Measurements from ENCODE around the gene AKAP10. TPM values are rescaled to one million over a fixed set of nuclear protein-coding genes. Genes with fewer than 3 reads are reported as not detected.
A peak's percentile ranks its signal among the peaks of the same experiment; 100 is the strongest.

Gene AKAP10
- total RNA-seq, 1 experiment from 2014 or later, result 39.9 TPM

GRCh38 chr17:20008242-20009051 is 30.8 kb upstream of the AKAP10 start:
- ChIA-PET CTCF (interaction anchor here (0.8 to 2.7 kb wide), 5 partner anchors 11 to 87 kb away, joined by 3 to 60 read pairs (median 3); no protein-coding TSS in a partner anchor), POLR2A (interaction anchor here (0.7 kb wide), 1 partner anchor 30 kb away, joined by 4 read pairs; no protein-coding TSS in a partner anchor)
- intact Hi-C loops (cut with micrococcal nuclease; ENCODE audit: unreplicated experiment), result loop anchor here (1.0 to 5.0 kb wide), 2 partner anchors 16 to 94 kb away; no protein-coding TSS in a partner anchor
- BruUV-seq (replicated peaks), result no TSS peak
- H3K36me3 ChIP-seq (ENCODE audit: control insufficient read depth, insufficient read depth, low read length), result no peaks in the 10 kb centered on the region
- peak in 1 of 2 experiments; percentile 48 for DNase-seq
- peaks cover 17% of the 10 kb centered on the region for H3K4me1 Mint-ChIP-seq (ENCODE audit: low read depth, unreplicated experiment)
- H3K36me3 Mint-ChIP-seq (ENCODE audit: insufficient read depth, unreplicated experiment), result no peaks in the 10 kb centered on the region
- peak overlapping the region; percentile 96 for H3K4me3 Mint-ChIP-seq (ENCODE audit: unreplicated experiment)
- H3K27me3 ChIP-seq (replicated peaks; ENCODE audit: control insufficient read depth, insufficient read depth, low read length), result peaks cover 2% of the 10 kb centered on the region
- H3K27ac Mint-ChIP-seq (ENCODE audit: unreplicated experiment), result no peak overlapping the region
- H3K9me3 Mint-ChIP-seq (ENCODE audit: unreplicated experiment), result no peaks in the 10 kb centered on the region
- peak overlapping the region; percentile 72 for H3K4me3 ChIP-seq (ENCODE audit: low read depth, low read length)
- TF ChIP-seq, protein P1, sequence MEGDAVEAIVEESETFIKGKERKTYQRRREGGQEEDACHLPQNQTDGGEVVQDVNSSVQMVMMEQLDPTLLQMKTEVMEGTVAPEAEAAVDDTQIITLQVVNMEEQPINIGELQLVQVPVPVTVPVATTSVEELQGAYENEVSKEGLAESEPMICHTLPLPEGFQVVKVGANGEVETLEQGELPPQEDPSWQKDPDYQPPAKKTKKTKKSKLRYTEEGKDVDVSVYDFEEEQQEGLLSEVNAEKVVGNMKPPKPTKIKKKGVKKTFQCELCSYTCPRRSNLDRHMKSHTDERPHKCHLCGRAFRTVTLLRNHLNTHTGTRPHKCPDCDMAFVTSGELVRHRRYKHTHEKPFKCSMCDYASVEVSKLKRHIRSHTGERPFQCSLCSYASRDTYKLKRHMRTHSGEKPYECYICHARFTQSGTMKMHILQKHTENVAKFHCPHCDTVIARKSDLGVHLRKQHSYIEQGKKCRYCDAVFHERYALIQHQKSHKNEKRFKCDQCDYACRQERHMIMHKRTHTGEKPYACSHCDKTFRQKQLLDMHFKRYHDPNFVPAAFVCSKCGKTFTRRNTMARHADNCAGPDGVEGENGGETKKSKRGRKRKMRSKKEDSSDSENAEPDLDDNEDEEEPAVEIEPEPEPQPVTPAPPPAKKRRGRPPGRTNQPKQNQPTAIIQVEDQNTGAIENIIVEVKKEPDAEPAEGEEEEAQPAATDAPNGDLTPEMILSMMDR (IDR thresholded peaks at IDR 0.05; ENCODE audit: insufficient read depth in 1 of 2, low read depth in 1 of 2, low read length in 1 of 2, severe bottlenecking in 1 of 2, unreplicated experiment in 1 of 2), result no peak
- H3K4me1 ChIP-seq, result no peaks in the 10 kb centered on the region; the same call in 1 of the 2 replicates
- peaks cover 34% of the 10 kb centered on the region for H3K27me3 Mint-ChIP-seq (ENCODE audit: insufficient read depth, unreplicated experiment)
- H3K9me3 ChIP-seq, result no peaks in the 10 kb centered on the region

- DNase-seq, result peak in 1 of 2 experiments; percentile 38
- Histone ChIP-seq H3K4me1 (peaks cover 4% of the 10 kb centered on the region; the same call in 1 of the 2 replicates), H3K36me3 (ENCODE audit: control insufficient read depth, insufficient read depth, low read length) (no peaks in the 10 kb centered on the region), H3K4me3 (ENCODE audit: low read depth, low read length) (no peak overlapping the region), H3K27me3 (replicated peaks; ENCODE audit: control insufficient read depth, insufficient read depth, low read length) (no peaks in the 10 kb centered on the region), H3K9me3 (no peaks in the 10 kb centered on the region)
- Mint-ChIP-seq H3K9me3 (ENCODE audit: unreplicated experiment) (no peaks in the 10 kb centered on the region), H3K36me3 (ENCODE audit: insufficient read depth, unreplicated experiment) (no peaks in the 10 kb centered on the region), H3K27ac (ENCODE audit: unreplicated experiment) (no peak overlapping the region), H3K4me1 (ENCODE audit: low read depth, unreplicated experiment) (peaks cover 7% of the 10 kb centered on the region), H3K27me3 (ENCODE audit: insufficient read depth, unreplicated experiment) (no peaks in the 10 kb centered on the region), H3K4me3 (ENCODE audit: unreplicated experiment) (no peak overlapping the region)
- no TSS peak for BruUV-seq (replicated peaks)
- TF ChIP-seq, protein P1 (IDR thresholded peaks at IDR 0.05; ENCODE audit: insufficient read depth in 1 of 2, low read depth in 1 of 2, low read length in 1 of 2, severe bottlenecking in 1 of 2, unreplicated experiment in 1 of 2), result no peak
- ChIA-PET POLR2A (no interaction called here), CTCF (interaction anchor here (0.8 to 1.2 kb wide), 2 partner anchors 12 to 99 kb away, joined by 3 read pairs; no protein-coding TSS in a partner anchor)
- intact Hi-C loops (cut with micrococcal nuclease; ENCODE audit: unreplicated experiment), result no loop called here
These were observed 18.9 kb upstream of the AKAP10 start for GRCh38 chr17:19996502-19996901.

GRCh38 chr17:19996086-19996485 is 18.5 kb upstream of the AKAP10 start:
- no peak for DNase-seq
- peaks cover 4% of the 10 kb centered on the region; the same call in 1 of the 2 replicates for H3K4me1 ChIP-seq
- H3K36me3 ChIP-seq (ENCODE audit: control insufficient read depth, insufficient read depth, low read length), result no peaks in the 10 kb centered on the region
- no peaks in the 10 kb centered on the region for H3K9me3 ChIP-seq
- Mint-ChIP-seq H3K4me1 (ENCODE audit: low read depth, unreplicated experiment) (peaks cover 7% of the 10 kb centered on the region), H3K9me3 (ENCODE audit: unreplicated experiment) (no peaks in the 10 kb centered on the region), H3K36me3 (ENCODE audit: insufficient read depth, unreplicated experiment) (no peaks in the 10 kb centered on the region), H3K4me3 (ENCODE audit: unreplicated experiment) (no peak overlapping the region), H3K27ac (ENCODE audit: unreplicated experiment) (no peak overlapping the region), H3K27me3 (ENCODE audit: insufficient read depth, unreplicated experiment) (no peaks in the 10 kb centered on the region)
- BruUV-seq (replicated peaks), result no TSS peak
- no peak overlapping the region for H3K4me3 ChIP-seq (ENCODE audit: low read depth, low read length)
- no peaks in the 10 kb centered on the region for H3K27me3 ChIP-seq (replicated peaks; ENCODE audit: control insufficient read depth, insufficient read depth, low read length)
- CTCF ChIA-PET, result interaction anchor here (1.2 kb wide), 1 partner anchor 99 kb away, joined by 3 read pairs; no protein-coding TSS in a partner anchor
- TF ChIP-seq, protein P1 (IDR thresholded peaks at IDR 0.05; ENCODE audit: insufficient read depth in 1 of 2, low read depth in 1 of 2, low read length in 1 of 2, severe bottlenecking in 1 of 2, unreplicated experiment in 1 of 2), result no peak
- intact Hi-C loops (cut with micrococcal nuclease; ENCODE audit: unreplicated experiment), result no loop called here
- POLR2A ChIA-PET, result no interaction called here

Data from Caco-2 (cell line).